NCI-H82 treated with DMSO at 0.1 percent for 48 hours (cell line): ENCODE measurements around the gene MTM1.

ENCODE experiments used
- DNase-seq: peaks from one replicate; lab custom pipeline; 2025; ENCODE audit not compliant: unreplicated experiment; lab: John Stamatoyannopoulos, UW

The MTM1 gene

GRCh38 chrX:150649096-150649870, 80.9 kb downstream of the MTM1 start:
- no peak for DNase-seq

- no peak for DNase-seq
These were observed 83.5 kb downstream of the MTM1 start for GRCh38 chrX:150651906-150652305.

- no peak for DNase-seq
These were observed 87.4 kb downstream of the MTM1 start for GRCh38 chrX:150655788-150656187.

GRCh38 chrX:150663073-150663472, 94.7 kb downstream of the MTM1 start:
- DNase-seq = no peak

GRCh38 chrX:150664290-150664689, 95.9 kb downstream of the MTM1 start:
- DNase-seq = no peak

GRCh38 chrX:150676221-150676620, 107.8 kb downstream of the MTM1 start:
- peak; percentile 93 for DNase-seq

GRCh38 chrX:150680974-150681373, 112.6 kb downstream of the MTM1 start:
- DNase-seq = no peak

GRCh38 chrX:150683112-150683511, 114.7 kb downstream of the MTM1 start:
- DNase-seq = no peak

GRCh38 chrX:150683536-150684146, 115.2 kb downstream of the MTM1 start:
- peak; percentile 10 for DNase-seq

GRCh38 chrX:150688911-150689451, 120.6 kb downstream of the MTM1 start:
- DNase-seq = no peak

GRCh38 chrX:150690126-150690525, 121.7 kb downstream of the MTM1 start:
- no peak for DNase-seq

- no peak for DNase-seq
These were observed 123.9 kb downstream of the MTM1 start for GRCh38 chrX:150692296-150692695.

- DNase-seq = no peak
These were observed 124.7 kb downstream of the MTM1 start, which contains the start of gene MTMR1 for GRCh38 chrX:150692831-150693724. TSS of gene MTMR1 (plus strand) at chrX:150693396. CDS start at chrX:150693531, 135 bp downstream.

GRCh38 chrX:150693725-150694574, 125.5 kb downstream of the MTM1 start:
- peak; percentile 29 for DNase-seq

GRCh38 chrX:150694738-150695410, 126.5 kb downstream of the MTM1 start:
- no peak for DNase-seq

- DNase-seq = no peak
These were observed 127.9 kb downstream of the MTM1 start for GRCh38 chrX:150696331-150696730.

- DNase-seq = no peak
These were observed 128.4 kb downstream of the MTM1 start for GRCh38 chrX:150696866-150697265.

- DNase-seq = no peak
These were observed 129.2 kb downstream of the MTM1 start for GRCh38 chrX:150697641-150698040.

- no peak for DNase-seq
These were observed 130.6 kb downstream of the MTM1 start for GRCh38 chrX:150698981-150699380.

- DNase-seq = peak; percentile 76
These were observed 131.7 kb downstream of the MTM1 start for GRCh38 chrX:150700107-150700506.
